ENCODE data around the gene TRIM59. TPM values are rescaled to one million over a fixed set of nuclear protein-coding genes. Genes with fewer than 3 reads are reported as not detected.
A peak's percentile ranks its signal among the peaks of the same experiment; 100 is the strongest.

The TRIM59 gene
- total and polyA plus RNA-seq, 9 of the 15 experiments (the other 6 are each of a cell fraction or from before 2014, with no cell fraction given) = 16.8 to 101 (median 34.8) TPM

GRCh38 chr3:160448845-160449635 lies 546 bp downstream of the TRIM59 start (continued):
- TF ChIP-seq EZH2 (IDR thresholded peaks at IDR 0.05; ENCODE audit: borderline replicate concordance, low read depth, low read length) (no peak), FOXM1 (IDR thresholded peaks at IDR 0.05; ENCODE audit: low read depth) (peak; percentile 12; the same call in 1 of the 2 replicates), FOXM1 (CRISPR knock-in tag; IDR thresholded peaks at IDR 0.05; ENCODE audit: low read depth) (no peak), CBFA2T3 (IDR thresholded peaks at IDR 0.05) (no peak), FUS (optimal IDR thresholded peaks at IDR 0.05; ENCODE audit: low read depth, low read length) (no peak), IRF1 (CRISPR knock-in tag; IDR thresholded peaks at IDR 0.05; ENCODE audit: borderline replicate concordance) (no peak), BDP1 (IDR thresholded peaks at IDR 0.05; ENCODE audit: insufficient read depth, insufficient read length) (no peak), CHCHD3 (CRISPR knock-in tag; IDR thresholded peaks at IDR 0.05) (no peak), RBFOX2 (IDR thresholded peaks at IDR 0.05; ENCODE audit: low read depth, low read length) (no peak), SNIP1 (IDR thresholded peaks at IDR 0.05; ENCODE audit: low read depth) (no peak), USF1 (CRISPR knock-in tag; IDR thresholded peaks at IDR 0.05) (no peak), NCOA1 (IDR thresholded peaks at IDR 0.05; ENCODE audit: low read depth) (no peak), NELFE (IDR thresholded peaks at IDR 0.05; ENCODE audit: insufficient read depth, insufficient read length) (no peak), SFPQ (IDR thresholded peaks at IDR 0.05; ENCODE audit: low read depth, low read length) (no peak), MXD1 (CRISPR knock-in tag; IDR thresholded peaks at IDR 0.05; ENCODE audit: borderline replicate concordance, poor library complexity, severe bottlenecking) (no peak), ZNF232 (CRISPR knock-in tag; IDR thresholded peaks at IDR 0.05) (no peak), ZNF639 (CRISPR knock-in tag; conservative IDR thresholded peaks at IDR 0.05 in 1 of 2, IDR thresholded peaks at IDR 0.05 in 1 of 2) (no peak), HDAC3 (IDR thresholded peaks at IDR 0.05; ENCODE audit: borderline replicate concordance, partially characterized antibody) (no peak), ATF7 (IDR thresholded peaks at IDR 0.05) (no peak)
- TF ChIP-seq, protein P1, sequence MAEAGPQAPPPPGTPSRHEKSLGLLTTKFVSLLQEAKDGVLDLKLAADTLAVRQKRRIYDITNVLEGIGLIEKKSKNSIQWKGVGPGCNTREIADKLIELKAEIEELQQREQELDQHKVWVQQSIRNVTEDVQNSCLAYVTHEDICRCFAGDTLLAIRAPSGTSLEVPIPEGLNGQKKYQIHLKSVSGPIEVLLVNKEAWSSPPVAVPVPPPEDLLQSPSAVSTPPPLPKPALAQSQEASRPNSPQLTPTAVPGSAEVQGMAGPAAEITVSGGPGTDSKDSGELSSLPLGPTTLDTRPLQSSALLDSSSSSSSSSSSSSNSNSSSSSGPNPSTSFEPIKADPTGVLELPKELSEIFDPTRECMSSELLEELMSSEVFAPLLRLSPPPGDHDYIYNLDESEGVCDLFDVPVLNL (CRISPR knock-in tag; IDR thresholded peaks at IDR 0.05; ENCODE audit: low read depth) = no peak
- TF ChIP-seq, protein P2, sequence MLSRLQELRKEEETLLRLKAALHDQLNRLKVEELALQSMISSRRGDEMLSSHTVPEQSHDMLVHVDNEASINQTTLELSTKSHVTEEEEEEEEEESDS (CRISPR knock-in tag; IDR thresholded peaks at IDR 0.05) = no peak
